HG03159 (cell line): ENCODE data around the gene AAMP.
"Not testable (repeated sequence)": the region's sequence is repeated elsewhere in the genome, so short reads cannot be mapped to it uniquely, and the experiment has no call there.

Source experiments
- ATAC-seq: cut with Tn5 transposase; IDR thresholded peaks from one replicate; pipeline ENCODE4 v1.9.1; 2021; ENCODE audit warnings: mild to moderate bottlenecking, moderate library complexity; ENCODE audit not compliant: unreplicated experiment

Gene AAMP, protein sequence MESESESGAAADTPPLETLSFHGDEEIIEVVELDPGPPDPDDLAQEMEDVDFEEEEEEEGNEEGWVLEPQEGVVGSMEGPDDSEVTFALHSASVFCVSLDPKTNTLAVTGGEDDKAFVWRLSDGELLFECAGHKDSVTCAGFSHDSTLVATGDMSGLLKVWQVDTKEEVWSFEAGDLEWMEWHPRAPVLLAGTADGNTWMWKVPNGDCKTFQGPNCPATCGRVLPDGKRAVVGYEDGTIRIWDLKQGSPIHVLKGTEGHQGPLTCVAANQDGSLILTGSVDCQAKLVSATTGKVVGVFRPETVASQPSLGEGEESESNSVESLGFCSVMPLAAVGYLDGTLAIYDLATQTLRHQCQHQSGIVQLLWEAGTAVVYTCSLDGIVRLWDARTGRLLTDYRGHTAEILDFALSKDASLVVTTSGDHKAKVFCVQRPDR

DNA sequence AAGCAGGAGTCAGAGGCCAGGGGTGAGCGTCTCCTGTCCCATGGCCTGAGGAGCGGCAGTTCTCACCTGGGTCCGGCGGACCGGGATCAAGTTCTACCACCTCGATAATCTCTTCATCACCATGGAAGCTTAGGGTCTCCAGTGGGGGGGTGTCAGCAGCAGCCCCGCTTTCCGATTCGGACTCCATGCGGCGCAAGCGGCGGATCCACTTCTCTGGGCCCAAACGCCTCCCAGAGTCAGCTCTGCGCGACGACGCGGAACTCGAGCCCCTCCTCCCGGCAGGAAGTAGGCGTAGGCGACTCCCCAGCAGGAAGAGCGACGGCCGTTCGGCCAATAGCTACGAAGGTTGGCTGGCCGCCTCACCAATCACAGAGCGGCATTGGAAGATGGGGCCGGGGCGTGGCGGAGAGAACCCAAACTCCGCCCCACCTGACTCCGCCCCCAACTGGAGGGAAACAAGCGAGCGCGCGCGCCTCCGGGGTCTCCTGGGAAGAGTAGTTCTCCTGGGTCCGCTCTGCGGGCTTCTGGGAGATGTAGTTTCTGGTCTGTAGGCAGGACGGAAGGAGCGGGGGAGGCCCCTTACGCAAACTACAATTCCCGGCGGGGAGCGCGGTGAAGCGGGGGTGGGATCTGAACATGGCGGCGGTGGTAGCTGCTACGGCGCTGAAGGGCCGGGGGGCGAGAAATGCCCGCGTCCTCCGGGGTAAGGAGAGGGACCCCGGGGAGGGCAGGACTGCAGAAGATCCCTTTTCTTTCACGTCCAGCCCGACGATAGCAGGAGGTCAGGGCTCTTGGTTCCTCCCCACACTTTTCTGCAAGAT lies at the start of gene AAMP, which contains the start of gene PNKD:
Gene AAMP, minus strand, starts transcription at position 238 of the 821 bp plus-strand sequence. Its CDS starts 51 bp downstream, at position 187.
Gene PNKD, plus strand, starts transcription at position 620 of the 821 bp plus-strand sequence. Its CDS starts 17 bp downstream, at position 637.
- peak; percentile 88 for ATAC-seq

DNA sequence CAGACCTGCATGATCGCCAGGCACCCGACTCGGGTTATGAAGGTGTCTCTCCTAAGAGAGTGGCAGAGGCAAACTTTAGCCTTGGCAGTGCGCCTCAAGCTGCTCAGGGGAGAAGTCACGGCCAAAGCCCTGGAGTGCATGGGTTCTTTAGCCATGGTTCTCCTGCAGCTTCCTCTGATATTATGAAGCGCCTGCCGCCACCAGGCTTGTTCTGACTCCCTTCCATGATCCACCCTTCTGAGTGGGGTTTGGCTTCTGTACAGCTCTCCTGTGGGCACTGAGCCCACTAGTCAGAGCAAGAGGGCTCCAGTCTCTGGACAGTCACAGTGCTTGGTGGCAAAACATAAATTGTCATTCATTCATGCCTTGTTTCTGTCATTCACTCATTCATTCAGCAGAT lies 48.3 kb upstream of the AAMP start:
- no peak for ATAC-seq

DNA sequence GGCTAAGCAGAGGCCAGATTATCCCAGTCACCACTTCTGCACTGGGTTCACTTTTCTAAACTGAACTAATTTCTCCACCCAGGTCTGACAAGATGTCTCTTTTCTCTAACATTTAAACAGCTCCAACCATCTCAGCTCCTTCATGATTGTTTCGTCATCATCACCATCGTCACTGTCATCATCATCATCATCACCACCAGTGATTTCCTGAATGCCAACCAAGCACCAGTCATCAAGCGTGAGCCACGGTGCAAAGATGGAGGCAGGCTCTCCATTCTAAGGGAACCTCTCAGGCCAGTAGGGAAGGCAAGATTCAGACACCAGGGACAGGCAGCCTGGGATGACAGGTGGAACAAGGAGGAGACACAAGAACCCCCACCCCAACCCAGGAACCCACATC lies 47.9 kb upstream of the AAMP start:
- ATAC-seq, result no peak

DNA sequence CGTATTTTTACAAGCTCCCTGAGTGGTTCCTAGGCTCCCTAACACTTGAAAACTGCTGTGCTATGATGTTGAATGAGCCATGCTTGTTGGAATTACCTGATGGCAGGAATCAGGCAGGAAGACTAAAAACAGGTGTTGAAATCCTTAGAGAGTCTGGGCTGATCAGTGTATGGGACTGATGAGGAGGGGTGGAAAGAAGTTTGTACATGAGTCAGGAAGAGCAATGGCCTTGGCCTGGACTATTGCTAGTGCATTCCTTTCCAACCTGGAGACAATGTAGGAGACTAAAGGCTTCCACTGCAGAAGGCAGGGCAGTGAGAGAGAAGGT lies 47.3 kb upstream of the AAMP start:
- no peak for ATAC-seq

DNA sequence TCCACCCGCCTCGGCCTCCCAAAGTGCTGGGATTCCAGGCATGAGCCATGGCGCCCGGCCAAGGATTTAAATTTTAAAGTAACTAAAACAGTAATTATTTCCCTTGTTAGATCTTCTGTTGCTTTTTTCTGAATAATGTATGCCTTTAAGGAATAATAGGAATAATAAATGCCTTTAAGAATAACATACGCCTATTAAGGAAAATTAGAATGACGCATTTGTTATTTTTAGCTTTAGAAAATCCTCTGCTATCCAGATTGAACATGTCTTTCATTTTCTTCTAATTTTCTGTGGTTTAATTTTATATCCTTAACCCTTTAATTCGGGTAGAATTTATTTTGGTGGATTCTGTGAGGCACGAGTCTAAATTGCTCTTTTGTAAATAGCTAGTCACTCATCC lies 45.5 kb upstream of the AAMP start:
- no peak for ATAC-seq

DNA sequence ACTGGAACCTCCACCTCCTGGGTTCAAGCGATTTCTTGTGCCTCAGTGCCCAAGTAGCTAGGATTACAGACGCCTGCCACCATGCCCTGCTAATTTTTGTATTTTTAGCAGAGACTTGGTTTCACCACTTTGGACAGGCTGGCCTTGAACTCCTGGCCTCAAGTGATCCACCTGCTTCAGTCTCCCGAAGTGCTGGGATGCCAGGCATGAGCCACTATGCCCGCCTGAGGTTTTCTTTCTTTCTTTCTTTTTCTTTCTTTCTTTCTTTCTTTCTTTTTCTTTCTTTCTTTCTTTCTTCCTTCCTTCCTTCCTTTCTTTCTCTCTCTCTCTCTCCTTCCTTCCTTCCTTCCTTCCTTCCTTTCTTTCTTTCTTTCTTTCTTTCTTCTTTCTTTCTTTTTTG lies 44.8 kb upstream of the AAMP start:
- ATAC-seq, result not testable (repeated sequence)

DNA sequence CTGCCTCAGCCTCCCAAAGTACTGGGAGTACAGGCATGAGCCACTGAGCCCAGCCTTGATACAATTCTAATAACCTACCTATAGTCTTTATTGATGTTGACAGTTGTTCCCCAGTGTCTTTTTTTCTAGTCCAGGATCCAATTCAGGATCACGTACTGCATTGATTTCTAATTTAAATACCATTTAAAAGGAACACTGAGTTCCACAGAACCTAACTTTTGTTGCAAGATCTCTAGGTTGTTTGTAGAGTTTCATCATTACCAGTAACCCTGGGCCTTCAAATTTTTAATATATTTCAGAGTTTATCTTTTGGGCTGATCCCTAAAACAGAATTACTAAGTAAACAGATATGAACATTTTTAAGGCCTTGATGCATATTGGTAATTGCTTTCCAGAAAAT lies 43.4 kb upstream of the AAMP start:
- ATAC-seq, result no peak

DNA sequence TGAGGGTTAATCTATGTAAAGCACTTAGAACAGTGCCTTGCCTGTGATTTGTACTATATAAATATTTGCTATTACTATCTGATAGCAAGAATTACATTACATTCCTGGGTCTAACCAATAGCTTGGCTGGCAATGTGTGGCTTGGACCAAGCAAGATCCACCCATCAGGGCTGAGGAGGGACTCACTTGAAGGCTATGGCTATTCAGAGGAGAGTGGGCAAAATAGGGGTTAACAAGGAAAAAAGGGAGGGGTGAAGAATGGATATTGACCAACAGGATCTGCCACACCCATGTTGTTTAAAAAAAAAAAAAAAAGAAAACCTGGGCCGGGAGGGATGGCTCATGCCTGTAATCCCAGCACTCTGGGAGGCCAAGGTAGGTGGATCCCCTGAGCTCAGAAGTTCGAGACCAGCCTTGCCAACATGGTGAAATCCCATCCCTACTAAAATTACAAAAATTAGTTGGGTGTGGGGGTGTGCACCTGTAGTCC lies 42.4 kb upstream of the AAMP start:
- ATAC-seq, result no peak

DNA sequence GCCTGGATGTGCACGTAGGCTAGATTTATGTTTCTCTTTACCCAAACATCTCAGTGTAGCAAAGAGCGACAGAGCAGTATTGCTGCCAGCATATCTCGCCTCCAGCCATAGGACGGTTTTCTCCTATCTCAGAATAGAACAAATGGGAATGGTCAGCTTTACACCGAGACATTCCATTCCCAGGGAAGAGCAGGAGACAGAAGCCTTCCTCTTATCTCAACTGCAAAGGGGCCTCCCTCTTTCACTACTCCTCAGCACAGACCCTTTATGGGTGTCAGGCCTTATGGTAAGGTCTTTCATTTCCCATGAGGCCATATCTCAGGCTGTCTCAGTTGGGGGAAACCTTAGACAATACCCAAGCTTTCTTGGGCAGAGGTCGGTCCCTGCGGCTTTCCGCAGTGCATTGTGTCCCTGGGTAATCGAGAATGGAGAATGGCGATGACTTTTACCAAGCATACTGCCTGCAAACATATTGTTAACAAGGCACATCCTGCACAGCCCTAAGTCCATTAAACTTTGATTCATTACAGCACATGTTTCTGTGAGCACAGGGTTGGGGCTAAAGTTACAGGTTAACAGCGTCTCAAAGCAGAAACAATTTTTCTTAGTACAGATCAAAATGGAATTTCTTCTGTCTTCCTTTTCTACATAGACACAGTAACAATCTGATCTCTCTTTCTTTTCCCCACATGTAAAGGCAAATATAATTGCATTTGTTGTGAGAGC lies 41.8 kb upstream of the AAMP start:
- not testable (repeated sequence) for ATAC-seq

DNA sequence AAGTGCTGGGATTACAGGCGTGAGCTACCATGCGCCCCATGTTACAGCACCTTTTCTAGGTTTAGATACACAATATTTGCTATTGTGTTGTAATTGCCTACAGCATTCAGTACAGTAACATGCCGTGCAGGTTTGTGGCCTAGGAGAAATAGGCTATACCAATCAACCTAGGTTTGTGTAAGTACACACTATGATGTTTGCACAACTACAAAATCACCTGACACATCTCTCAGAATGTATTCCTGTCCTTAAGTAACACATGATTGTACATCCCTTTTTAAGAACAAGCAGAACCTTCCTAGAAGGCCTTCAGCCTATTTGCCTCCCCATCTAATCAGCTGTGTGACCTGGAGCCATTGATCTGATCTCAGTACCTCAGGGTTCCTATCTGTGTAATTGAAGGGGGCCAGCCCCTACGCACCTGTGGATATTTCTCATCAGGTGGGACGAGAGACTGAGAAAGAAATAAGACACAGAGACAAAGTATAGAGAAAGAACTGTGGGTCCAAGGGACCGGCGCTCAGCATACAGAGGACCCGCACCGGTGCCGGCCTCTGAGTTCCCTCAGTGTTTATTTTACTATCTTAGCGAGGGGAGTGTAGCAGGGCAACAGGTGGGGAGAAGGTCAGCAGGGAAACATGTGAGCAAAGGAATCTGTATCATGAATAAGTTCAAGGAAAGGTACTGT lies 41.1 kb upstream of the AAMP start:
- ATAC-seq, result no peak

DNA sequence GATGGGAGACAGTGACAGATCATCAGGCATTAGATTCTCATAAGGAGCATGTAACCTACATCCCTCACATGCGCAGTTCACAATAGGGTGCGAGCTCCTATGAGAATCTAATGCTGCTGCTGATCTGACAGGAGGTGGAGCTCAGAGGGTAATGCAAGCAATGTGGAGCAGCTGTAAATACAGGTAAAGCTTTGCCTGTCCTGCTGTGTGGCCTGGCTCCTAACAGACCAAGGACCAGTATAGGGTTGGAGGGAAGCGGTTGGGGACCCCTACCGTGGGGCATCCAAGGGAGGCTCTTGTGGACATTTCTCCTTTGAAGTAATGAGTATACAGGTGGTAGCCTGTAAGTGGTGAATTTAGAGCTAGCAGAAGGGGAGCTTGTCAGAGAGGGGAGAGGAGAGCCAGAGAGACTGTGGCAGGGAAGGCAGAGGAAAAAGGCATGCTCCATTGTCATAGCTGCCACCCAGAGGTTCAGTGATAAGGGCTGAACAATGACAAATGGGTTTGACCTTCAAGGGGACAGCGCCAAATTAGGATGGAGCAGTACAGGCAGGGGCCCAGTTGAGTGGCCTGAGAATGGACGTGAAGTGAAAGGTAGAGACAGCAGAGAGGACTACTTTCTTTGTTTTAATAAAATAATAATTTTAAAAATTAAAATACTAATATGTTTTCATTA lies 37.6 kb upstream of the AAMP start:
- no peak for ATAC-seq

DNA sequence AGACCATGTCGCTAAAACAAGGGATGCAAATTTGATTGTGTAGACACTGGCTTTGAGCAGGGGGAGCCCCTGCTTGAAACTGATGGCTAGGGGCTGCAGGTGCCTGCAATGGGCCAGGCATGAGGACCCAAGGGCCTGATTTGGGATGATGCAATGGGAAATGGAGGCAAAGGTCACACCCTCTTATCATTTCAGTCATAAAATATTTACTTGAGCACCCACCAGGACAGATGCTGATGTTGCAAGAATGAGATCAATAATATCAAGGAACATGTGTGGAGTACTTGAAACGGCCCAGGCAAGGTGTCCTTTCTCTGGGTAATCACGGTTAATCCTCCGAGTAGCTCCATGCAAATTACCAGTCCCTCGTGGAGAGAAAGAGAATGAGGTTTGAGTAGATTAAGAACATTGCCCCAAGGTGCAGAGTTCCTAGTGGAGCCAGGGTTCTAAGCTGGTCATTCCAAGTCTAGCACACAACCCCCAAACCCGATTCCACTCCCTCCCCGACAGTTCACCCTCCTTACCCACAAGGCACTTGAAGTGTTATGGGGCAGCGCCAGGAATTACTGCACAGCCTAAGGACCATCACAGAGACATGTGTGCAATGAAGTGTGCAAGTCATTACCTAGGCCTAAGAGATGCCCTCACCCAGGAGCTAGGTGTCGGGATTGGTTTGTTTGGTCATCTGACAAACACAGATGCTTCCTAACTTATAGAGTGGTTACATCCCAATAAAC lies 36.4 kb upstream of the AAMP start:
- no peak for ATAC-seq

DNA sequence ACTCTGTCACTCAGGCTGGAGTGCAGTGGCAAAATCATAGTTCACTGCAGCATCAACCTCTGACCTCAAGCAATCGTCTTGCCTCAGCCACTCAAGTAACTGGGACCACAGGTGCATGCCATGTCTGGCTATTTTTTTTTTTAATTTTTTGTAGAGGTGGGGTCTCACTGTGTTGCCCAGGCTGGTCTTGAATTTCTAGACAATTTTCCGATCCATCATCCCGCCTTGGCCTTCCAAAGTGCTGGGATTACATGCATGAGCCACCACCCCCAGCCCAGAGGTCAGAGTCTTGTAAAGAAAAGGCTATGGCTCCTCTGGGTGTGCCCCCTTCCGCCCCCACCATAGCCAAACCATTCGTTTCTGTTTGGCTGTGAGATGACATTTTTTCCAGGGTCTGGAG lies 35.4 kb upstream of the AAMP start:
- ATAC-seq, result no peak

DNA sequence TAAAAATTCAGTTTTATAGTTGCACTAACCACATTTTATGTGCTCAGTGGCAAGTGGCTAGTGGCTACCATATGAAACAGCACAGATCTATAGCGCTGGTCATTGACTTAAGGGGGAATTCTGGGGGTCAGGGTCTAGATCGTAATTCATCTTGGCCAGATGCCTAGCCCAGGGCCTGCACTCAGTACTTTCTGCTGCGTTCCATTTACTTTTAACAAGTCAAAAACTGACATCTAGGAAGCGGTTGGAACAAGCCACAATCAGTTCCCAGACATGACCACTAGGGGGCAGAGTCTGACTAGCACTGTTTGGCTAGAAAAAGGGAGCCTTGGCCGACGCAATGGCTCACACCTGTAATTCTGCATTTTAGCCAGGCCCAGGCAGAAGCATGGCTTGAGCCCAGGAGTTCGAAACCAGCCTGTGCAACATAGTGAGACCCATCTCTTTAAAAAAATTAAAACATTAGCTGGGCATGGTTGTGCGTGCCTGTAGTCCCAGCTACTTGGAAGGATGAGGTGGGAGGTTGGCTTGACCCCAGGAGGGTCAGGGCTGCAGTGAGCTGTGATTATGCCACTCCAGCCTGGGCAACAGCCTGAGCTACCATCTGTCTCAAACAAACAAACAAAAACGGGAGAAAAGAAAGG lies 31.4 kb upstream of the AAMP start:
- ATAC-seq, result peak; percentile 90

DNA sequence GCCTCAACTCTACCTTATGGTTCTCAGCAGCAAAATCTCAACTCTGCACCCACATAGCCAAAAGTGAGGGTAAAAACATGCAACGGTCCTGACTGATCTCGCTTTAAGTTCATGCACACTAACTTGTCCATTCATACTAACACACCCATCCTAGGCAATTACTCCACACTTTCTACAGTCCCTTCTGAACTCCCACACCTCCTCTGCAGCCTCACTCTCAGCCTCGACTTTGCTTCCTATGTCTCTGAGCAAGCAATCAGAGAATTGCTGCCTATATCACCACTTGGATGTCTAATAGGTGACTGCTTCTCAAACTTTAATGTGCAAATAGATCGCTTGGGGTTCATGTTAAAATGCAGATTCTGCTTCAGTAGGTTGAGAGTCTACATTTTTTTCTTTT lies 30.2 kb upstream of the AAMP start:
- no peak for ATAC-seq

DNA sequence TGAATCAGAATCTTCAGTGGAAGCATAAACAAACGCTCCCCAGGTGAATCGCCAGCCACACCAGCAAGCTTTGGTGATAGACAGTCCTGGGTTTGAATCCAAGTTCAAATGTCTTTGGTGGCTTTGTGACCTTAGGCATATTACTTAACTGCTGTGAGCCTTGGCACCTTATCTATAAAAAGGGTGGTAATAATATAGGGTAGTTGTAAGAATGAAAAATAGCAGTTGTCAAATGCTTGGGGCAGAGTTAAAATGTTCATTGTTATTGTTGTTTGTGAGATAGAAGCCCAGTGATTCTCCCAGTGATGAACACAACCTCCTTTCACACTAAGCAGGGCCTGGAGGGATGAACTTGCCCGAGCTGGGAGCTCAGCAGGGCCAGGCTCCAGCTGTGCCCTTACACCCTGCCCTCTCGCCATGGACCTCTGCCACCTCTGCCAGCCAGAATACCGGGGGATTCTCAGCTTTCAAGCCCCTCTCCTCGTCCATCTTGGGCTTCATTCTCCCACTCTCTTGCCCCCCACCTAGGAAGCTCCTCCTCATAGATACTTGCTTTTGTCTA lies 28.5 kb upstream of the AAMP start:
- ATAC-seq, result no peak

DNA sequence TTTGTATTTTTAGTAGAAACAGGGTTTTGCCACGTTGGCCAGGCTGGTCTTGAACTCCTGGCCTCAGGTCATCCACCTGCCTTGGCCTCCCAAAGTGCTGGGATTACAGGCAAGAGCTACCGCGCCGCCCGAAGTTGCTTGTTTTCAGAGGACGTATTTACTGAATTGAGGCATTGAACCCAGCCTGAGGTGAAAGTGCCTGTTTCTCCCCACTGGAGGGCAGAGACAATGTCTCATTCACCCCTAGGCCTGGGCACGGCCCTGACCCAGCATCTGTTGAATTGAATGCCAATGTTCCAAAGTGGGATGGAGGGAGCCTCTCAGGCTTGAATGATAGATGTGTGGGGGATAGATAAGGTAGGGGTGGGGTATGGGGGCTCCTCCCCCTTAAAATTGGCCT lies 26.9 kb upstream of the AAMP start:
- no peak for ATAC-seq

DNA sequence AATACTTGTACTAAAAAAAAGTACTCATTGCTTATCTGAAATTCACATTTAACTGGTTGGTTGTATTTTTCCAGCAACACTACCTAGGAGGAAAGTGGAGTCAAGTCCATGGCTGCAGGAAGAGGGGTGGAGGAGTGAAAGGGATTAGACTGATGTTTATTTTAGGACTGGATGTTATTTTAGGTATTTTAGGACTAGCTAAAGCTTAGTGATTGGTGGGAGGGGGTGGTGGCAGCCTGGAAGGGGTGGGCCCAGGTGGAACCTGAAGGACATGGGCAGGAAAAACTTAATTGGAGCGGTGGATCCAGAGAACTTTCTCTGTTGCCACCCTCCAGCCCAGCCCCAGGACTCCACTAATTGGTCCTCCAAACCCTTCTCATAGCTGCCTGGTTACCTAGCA lies 26.3 kb upstream of the AAMP start:
- ATAC-seq, result no peak

DNA sequence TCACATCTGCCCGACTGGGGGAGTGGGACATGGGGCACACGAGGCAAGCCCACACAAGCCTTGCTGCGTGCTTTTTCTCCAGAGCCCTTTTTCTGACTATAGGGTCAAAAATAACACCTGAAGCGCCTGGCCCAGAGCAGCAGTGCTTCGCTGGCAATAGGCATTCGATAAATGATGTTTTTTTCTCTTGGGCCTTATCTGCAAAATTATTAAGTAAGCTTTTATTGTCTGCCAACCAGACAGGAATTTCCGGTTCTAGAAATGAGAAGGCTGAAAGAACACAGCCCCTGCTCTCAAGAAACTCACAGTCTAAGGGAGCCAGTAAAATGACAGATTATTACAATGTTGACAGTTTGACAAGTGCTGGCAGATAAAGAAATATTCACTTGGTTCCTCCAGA lies 25.1 kb upstream of the AAMP start:
- no peak for ATAC-seq
